ENCODE measurements around the gene DGKK.
"Not testable (repeated sequence)": the region's sequence is repeated elsewhere in the genome, so short reads cannot be mapped to it uniquely, and the experiment has no call there.

DGKK gene

DNA sequence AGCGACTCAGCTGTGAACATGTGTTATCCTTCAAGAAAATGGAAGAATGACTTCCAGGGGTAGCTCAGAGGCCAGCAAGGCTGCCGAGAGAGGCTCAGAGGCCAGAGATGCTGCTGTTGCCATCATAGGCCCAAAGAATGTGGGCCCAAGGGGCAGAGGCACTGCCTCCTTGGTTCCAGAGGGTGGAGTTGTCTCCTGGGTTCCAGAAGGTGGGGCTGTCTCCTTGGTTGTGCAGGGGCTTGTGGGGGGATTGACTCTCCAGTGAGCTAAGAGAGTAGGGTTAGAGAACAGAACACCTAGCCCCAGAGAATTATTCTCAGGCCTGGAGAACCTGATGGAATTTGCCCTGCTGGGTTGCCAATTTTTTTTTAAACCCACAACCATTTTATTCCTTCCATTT is 62.6 kb downstream of the DGKK start:
- no peak for DNase-seq

DNA sequence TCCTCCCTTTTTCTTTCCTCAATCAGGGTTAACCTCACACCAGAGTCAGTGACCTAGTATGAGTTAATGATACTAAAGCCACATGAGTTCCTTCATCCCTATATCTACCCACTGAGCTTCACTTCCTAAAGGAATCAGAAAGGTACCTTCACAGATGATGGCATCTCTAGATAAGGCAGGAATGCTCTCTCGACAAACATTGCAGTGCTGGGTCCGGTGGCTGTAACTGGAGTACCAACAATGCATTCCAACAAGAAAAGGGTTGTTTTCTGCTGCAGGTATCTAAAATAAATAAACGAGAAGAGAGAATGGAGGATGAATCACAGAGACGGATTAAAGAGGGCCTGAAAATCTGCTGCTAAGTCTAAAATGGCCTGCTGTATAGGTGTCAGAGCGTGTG is 66.7 kb downstream of the DGKK start:
- no peak for DNase-seq

DNA sequence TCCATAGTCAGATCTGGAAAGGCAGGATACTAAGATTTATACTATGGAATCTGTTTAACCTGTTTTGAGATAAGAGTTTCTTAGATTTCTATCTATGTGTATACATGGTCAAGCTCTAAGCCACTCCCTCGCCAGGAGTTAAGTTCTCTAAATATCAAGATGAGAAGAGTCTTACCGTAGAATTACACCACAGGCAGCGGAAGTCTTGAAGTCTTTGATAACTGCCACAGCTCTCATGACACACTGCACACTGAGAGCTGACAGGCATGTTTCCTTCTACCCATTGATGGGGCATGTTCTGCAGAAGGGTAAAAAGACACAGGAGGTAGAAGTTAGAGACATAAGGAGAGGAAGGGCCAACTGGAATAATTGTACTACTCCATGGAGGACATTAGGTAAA is 67.7 kb downstream of the DGKK start:
- no peak for DNase-seq

- DNase-seq = no peak
These were observed 76.7 kb downstream of the DGKK start for GRCh38 chrX:50393902-50394301.

DNA sequence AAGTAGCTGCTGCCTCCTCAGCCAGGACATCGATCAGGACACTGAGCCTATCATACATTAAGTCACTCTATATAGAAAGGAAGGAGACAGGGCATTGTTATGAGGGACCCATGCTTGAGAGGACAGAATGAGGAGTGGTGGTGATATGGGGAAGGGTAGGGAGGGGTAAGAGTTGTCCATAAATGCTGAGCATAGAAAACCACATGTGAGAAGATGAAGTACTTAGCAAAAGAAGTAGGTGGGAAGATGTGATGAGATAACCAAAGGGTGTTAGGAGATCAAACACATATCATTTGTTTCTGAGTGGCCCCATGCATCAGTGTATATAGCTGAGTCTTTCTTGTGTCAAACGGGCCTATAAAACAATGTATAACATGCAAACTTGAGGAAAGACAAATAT is 84.1 kb downstream of the DGKK start:
- DNase-seq = no peak

- DNase-seq = no peak
These were observed 88.8 kb downstream of the DGKK start for GRCh38 chrX:50381729-50382415.

DNA sequence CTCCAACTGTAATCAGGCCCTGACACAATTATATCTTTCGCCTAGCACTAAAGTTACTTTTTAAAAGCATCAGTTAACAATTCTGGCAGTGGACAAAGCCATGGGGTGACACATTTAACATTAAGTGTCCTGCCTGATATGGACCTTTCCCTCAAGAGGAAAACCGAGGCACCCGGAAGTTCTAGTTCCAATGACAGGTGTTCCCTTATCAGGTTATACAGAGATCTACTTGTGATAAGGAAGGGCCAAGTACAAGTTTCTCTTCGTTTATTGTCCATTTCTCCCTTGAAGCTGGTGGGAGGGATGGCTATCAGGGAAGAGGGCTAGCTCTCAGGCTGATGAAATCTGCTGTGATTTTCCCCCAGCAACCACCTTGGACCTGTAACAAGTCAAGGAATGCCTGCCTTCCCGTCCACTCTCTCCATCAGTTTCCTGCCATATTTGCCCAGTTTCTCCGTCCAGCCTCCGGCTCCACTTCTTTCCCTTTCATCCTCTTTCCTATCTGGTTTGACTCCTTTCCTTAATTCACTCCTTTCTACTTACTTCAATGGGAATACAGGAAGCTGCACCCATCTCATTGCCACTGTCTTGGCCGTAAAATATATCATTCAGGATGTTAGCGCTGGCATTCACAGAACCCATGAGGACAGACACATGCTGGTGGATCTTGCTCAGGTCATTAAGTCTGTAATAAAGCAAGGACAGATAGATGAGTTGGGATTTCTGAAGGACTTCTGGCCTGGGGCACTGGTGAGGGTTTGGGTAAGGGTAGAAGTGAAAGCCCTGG is 95.0 kb downstream of the DGKK start:
- no peak for DNase-seq

DNA sequence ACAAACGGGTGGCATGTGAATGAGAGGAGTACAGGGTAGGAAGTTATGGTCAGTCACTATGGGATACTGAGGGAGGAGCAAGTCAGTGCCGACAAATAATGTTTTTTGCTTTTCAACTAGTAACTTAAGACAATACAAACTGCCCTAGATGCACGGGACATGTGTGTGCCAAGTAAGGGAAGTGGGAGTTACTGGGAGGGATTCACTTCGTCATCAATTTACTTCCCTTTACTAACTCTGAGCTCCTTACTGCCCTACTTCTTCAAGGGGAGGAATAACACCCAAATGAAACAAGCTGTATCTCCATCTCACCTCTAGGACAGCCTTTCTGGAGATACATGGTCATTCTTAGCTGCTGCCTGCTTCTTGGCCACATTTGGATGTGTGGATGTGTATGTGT is 97.7 kb downstream of the DGKK start:
- DNase-seq = no peak

DNA sequence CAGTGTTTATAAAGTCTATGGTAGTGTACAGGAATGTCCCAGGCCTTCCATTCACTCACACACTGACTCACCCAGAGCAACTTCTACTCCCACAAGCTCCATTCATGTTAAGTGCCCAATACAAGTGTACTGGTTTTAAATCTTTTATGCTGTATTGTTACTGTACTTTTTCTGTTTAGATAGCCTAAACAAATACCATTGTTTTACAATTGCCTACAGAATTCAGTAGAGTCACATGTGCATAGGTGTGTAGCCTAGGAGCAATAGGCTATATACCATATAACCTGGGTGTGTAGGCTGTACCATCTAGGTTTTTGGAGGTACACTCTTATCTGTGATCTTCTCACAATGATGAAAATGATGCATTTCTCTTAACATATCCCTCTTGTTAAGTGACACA is 126.7 kb downstream of the DGKK start:
- DNase-seq = no peak

DNA sequence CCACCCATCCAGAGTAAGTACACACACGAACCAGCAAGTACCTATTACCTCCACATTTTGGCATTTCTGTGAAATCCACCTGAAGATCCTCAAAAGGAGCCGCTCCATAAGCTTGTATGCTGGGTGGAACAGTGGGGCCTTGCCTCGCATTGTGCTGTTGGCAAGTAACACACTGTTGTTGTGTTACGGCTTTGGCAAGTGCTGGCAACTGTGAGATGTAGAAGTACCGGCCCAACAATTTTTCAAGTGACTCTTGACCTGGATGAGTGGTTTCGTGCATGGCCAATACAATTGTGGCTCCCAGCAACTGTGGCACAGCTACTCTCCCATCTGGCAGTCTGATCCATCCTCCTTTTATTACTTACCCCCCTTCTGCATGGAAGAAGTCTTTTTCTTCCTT is 137.3 kb downstream of the DGKK start:
- no peak for DNase-seq

DNA sequence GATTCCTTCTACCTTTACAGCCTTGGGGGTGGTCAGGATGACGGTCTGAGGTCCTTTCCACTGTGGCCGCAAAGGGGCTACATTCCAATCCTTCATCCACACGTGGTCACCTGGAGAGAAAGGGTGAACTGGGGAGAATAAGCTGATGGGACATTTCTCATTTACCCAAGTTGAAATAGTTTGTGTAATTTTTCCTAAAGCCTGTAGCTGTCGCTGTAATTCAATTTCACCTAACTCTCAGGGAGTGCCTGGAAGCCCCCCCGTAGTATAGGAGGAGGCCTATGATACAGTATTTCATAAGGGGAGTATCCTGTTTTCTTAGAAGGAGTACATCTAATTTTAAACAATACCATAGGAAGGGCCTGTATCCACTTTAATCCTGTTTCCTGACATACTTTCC is 138.0 kb downstream of the DGKK start:
- DNase-seq = not testable (repeated sequence)

- DNase-seq = no peak
These were observed 143.4 kb downstream of the DGKK start for GRCh38 chrX:50327235-50327634.

Measured in NK-92 treated with Interleukin-12 subunit alpha and Interleukin-12 subunit beta, amount 100 ng/mL, for 24 hours (cell line).